Measurements from ENCODE around the gene RC3H2. TPM values are rescaled to one million over a fixed set of nuclear protein-coding genes. Genes with fewer than 3 reads are reported as not detected.
"Not testable (repeated sequence)": the region's sequence is repeated elsewhere in the genome, so short reads cannot be mapped to it uniquely, and the experiment has no call there.

The RC3H2 gene
- polyA plus RNA-seq, 4 donors: 39.9 to 49.2 (median 43.7) TPM

DNA sequence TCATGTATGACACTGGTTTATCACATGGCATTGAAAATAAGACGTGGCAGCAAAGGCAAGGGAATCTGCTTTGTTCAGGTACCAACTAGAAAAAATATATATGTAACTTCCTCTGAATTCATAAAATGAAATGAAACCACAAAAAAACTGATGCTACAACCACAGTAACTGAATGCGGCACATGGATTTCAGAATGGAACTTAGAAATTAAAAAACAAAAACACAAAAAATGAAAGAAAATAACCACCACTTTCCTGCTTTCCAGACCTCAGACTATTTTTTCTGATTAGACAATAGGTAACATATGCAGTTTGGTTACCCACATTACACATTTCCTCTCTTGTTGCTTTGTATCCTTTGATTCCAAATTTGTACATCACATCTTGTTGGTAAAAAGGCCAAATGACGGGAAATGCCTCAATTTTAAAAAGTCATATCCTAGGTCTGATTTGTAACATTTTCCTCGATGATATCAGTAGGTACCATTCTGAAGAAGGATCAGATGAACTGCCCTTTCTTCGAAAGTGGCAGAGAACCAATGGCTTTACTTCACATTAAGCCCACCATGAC, 58.7 kb downstream of the RC3H2 start:
- no peak for DNase-seq (ENCODE audit: low read depth in 4 of 4, low spot score in 2 of 4)

DNA sequence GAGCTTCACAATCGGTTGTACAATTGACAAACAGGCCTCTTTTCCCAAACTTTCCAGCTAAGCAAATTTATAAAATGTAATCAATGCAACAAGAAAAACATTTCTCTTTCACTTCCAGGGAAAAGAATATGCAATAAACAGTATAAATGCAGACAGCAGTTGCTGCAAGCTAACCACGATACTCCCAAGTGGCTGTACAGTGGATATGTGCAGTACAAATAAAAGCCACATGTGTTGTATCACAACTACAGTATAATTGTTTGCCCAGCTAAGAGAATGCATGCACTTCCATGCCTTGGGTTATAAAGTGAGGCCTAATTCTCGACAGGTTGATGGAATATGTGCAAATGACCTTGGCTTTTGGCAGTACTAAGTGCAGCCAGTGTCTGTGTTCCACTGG, 60.0 kb downstream of the RC3H2 start:
- DNase-seq (ENCODE audit: low read depth in 4 of 4, low spot score in 2 of 4): no peak

DNA sequence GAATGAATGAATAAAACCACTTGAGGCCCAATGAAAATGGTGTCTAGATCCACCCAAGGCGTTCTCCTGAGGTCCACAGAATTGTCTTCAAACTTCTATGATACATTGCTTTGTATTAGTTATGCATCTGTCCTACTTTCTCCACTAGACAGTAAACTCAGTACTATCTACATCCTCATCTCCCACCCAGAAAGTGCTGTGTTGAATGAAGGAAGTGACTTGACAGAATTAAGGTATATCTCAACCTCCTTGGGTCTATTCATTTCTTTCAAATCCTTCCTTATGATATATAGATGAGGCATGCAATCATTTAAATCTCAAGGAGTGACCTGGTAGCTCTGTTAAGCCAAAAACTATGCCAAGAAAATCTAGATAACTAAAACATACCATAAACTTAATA, 61.0 kb downstream of the RC3H2 start:
- no peak for DNase-seq (ENCODE audit: low read depth in 4 of 4, low spot score in 2 of 4)

DNA sequence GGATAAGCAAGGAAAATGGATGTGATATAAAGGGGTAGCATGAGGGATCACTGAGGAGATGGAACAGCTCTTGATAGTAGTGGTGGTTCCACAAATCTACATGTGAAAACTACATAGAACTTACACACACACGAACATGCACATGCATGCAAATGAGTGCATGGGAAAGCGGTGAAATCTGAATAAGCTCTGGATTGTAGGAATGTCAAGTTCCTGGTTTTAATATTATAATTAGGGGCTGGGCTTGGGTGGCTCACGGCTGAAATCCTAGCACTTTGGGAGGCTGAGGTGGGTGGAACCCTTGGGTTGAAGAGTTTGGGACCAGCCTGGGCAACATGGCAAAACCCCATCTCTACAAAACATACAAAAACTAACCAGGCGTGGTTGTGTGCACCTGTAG, 63.7 kb downstream of the RC3H2 start:
- no peak for DNase-seq (ENCODE audit: low read depth in 4 of 4, low spot score in 2 of 4)

DNA sequence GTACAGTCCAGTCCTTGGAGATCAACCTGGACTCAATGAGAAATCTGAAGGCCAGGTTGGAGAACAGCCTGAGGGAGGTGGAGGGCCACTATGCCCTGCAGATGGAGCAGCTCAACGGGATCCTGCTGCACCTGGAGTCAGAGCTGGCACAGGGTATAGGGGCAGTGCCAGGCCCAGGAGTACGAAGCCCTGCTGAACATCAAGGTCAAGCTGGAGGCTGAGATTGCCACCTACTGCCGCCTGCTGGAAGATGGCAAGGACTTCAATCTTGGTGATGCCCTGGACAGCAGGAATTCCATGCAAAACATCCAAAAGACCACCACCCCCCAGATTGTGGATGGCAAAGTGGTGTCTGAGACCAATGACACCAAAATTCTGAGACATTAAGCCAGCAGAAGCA, 66.7 kb downstream of the RC3H2 start:
- DNase-seq (ENCODE audit: low read depth in 4 of 4, low spot score in 2 of 4): not testable (repeated sequence)

DNA sequence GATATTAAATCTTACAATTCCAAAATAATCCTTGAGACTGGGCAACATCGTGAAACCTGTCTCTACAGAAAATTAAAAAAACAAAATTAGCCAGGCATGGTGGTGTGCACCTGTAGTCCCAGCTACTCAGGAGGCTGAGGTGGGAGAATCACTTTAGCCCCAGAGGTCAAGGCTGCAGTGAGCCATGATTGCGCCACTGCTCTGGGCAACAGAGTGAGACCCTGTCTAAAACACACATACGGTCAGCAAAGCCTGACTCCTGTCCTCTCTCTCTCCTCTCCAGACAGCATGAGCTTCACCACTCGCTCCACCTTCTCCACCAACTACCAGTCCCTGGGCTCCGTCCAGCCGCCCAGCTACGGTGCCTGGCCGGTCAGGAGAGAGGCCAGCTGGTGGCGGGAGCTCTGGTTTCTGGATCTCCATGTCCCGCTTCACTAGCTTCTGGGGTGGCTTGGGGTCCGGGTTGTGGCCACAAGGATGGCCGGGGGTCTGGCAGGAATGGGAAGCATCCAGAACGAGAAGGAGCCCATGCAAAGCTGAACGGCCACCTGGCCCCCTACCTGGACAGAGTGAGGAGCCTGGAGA, 67.8 kb downstream of the RC3H2 start:
- DNase-seq (ENCODE audit: low read depth in 4 of 4, low spot score in 2 of 4): no peak

DNA sequence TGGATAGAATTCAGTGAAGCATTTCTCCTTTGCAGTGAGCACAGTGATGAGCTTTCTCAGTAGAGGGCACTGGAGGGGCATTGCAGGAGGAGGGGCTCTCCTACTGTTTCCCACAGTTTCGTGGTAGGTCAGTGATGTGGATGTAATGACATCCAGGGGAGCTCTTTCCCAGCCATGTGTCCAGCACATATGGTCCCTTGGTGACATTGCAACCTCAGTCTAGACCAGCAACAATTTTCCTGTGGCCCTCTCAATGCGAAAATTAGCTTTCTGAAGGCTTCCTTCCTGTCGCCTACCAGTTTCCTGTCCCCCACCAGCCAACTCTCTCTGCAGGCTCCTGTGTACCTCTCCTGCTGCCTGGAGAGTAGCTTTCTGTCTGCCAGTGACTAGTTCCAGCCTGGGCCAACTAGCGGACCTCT, 69.8 kb downstream of the RC3H2 start:
- no peak for DNase-seq (ENCODE audit: low read depth in 4 of 4, low spot score in 2 of 4)

DNA sequence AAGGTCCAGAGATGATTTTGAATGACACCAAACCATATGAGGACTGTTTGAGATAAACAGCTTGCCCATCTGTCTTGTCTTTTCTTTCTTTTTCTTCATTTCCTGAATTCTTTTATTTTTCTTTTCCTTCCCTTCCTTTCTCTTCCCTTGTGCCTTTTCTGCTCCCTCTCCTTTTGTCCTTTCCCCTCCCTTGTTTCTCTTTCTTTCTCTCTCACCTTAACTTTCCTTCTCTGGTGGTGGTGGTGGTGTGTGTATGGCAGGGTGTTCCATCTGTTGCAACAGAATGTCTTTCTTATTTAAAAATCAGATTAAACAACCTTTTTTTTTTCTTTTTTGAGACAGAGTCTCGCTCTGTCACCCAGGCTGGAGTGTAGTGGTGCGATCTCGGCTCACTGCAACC, 73.0 kb downstream of the RC3H2 start:
- DNase-seq (ENCODE audit: low read depth in 4 of 4, low spot score in 2 of 4): no peak

DNA sequence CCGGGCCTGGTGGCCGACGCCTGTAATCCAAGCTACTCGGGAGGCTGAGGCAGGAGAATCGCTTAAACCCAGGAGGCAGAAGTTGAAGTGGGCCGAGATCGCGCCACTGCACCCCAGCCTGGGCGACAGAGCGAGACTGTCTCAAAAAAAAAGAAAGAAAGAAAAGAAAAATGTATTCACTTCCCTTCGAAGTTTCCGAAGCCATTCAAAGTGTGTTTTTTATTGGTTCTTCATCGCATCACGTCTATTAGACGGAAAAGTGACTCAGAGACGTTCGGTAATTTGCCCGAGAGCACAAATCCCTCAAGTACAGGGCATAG, 76.2 kb downstream of the RC3H2 start:
- not testable (repeated sequence) for DNase-seq (ENCODE audit: low read depth in 4 of 4, low spot score in 2 of 4)

DNA sequence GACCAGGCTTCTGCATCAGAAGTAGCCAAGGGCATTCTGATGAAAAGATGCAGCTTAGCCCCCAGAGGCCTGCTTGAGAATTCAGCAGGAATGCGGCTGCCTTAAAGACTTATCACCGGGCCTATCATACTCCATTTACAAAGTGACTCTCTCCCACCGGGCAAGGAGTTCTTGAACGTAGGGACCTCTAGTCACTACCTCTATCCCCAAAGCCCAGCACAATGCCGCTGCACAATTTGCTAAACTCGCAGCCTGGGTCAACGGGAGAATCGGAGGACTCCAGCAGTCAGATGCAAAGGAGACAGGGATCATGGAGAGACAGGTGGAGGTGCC, 77.4 kb downstream of the RC3H2 start:
- peak in 1 of 4 donors; percentile 58 for DNase-seq (ENCODE audit: low read depth in 4 of 4, low spot score in 2 of 4)

DNA sequence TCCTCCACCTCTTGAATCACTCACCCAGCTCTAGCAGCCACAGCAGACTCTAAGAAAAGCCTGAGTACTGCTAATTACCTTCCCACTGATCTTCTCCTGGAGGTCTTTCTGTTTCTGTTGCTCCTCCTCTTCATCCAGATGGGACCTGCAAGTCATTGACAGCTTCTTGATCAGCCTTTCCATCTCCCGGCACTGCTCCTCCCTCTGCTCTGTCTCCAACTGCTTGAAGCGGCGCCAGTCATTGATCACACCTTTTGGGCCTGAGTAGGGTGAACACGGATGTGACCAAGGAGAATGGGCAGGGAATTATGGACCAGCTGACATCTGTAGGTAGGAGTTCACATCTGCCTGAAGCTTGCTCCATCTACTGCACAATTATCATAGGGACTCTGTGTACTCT, 82.2 kb downstream of the RC3H2 start:
- no peak for DNase-seq (ENCODE audit: low read depth in 4 of 4, low spot score in 2 of 4)

DNA sequence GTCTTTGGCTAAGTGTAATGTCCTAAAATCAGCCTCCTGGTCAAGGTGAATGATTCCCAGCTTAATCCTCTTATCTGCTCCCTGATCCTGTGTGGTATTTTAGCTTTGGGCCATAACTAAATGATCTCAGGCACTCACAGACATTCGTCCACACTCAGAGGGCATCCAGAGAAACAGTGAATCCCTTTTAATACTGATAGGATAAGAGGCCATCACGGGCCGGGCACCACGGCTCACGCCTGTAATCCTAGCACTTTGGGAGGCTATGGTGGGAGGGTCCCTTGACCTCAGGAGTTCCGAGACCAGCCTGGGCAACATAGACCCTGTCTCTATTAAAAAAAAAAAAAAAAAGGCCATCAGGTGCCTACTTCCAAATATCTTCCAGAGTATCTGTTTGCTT, 83.1 kb downstream of the RC3H2 start:
- no peak for DNase-seq (ENCODE audit: low read depth in 4 of 4, low spot score in 2 of 4)

DNA sequence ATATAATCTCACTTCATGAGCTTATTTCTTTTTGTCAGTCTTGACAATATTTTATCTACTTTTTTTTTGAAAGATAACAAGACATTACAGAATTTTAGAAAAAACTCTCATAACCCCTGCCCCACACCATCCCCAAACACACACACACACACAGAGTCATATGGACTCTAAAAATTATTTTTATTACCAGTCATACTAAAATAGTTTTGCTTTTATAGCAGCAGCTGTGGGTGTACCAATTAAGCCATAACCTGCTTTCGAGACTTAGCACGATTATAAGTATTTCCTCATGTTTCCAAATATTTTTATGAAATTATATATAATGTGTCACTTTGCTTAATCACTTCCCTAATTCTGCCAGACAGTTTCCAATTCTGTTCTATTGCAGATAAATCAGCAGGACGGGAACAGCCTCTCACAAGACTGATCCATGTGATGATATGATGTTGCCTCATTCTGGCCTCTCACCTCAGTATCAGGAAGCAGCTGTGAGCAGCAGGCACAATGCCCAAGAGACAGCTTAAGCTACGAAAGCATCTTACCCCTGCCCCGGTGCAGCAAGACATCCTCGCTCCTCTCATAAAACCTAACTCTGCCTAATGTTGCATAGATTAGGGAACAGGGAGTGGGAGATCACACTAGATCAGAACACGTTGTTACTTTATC, 83.7 kb downstream of the RC3H2 start:
- DNase-seq (ENCODE audit: low read depth in 4 of 4, low spot score in 2 of 4): no peak

DNA sequence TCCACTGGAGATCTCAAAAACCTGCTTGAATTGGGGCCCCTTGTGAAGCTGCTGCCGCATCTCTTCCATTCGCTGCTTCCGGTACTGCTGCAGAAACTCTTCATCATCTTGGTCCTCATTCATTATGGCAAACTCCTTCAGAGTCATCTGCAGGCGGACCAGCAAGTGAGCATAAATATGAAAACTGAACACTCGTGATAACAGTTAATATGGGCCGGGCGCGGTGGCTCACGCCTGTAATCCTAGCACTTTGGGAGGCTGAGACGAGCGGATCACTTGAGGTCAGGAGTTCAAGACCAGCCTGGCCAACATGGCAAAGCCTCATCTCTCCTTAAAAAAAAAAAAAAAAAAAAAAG, 84.7 kb downstream of the RC3H2 start:
- DNase-seq (ENCODE audit: low read depth in 4 of 4, low spot score in 2 of 4): no peak

DNA sequence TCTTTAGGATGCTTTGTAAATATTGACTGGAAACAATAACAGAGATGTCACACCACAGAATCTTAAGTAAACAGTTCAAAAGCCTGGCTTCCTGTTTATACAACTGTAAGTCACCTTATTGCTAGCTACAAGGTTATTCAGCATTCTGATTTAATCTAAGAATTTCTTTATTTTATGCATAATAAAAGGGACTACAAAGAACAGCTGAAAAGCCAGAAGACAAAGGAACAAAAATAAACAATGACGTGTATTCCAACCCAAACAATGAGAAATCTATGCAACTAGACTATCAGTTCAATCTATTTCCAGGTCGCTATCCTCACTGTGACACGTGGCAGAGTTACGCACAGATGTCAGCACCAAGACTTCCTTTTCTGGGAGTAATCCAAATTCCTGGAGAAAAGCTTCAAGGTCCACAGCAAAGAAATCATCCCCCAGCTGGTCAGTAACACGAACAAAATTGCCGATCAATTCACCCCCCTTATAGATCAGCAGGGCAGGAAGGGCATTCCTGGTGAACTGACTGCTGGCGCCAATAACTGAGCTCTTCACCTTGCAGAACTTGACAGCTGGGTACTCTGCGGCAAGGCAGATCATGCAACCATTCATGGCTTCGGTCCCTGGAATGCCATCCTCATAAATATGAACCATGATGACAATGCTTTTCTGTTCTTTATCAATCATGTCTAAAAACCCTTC, 85.2 kb downstream of the RC3H2 start:
- no peak for DNase-seq (ENCODE audit: low read depth in 4 of 4, low spot score in 2 of 4)

DNA sequence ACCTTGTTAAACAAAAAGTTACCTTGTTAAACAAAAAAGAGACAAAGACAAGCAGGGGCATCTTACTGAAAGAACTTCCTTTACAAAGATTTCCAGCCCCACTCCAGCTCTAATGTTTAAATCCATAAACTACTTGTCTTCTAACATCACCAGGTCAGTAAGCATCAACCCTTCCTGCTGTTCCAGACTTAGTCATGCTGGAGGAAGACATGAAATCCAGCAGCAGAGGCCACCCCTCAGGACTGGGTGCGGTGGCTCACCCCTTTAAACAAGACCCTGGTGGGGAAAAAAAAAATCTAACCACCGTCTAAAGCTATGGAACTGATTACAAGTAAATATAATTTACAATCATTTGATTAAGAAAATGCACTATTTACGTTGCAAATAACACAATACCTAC, 85.8 kb downstream of the RC3H2 start:
- no peak for DNase-seq (ENCODE audit: low read depth in 4 of 4, low spot score in 2 of 4)

DNA sequence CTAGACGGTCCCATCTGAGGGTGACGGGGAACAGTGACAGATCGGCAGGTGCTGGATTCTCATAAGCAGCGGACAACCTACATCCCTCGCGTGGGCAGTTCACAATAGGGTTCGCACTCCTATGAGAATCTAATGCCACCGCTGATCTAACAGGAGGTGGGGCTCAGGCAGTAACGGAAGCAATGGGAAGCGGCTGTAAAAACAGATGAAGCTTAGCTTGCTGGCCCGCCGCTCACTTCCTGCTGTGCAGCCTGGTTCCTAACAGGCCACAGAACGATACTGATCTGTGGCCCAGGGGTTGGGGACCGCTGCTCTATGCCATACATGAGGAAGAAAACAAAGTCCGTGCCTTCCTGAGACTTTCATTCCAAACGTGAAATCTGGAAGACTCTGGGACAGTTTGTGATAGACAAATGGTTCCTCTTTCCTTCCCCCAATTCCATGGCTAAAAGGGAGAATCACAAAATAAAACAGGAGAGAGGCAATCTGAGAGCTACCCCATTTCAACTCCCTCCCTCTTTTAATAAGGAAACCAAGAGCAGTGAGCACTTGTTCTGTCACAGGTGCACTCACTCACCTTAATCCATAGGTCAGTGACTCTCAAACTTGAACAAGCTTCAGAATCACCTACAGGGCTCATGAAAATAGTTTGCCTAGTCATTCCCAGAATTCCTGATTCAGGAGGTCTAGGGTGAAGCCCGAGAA, 88.8 kb downstream of the RC3H2 start:
- DNase-seq (ENCODE audit: low read depth in 4 of 4, low spot score in 2 of 4): peak in 1 of 4 donors; percentile 15

DNA sequence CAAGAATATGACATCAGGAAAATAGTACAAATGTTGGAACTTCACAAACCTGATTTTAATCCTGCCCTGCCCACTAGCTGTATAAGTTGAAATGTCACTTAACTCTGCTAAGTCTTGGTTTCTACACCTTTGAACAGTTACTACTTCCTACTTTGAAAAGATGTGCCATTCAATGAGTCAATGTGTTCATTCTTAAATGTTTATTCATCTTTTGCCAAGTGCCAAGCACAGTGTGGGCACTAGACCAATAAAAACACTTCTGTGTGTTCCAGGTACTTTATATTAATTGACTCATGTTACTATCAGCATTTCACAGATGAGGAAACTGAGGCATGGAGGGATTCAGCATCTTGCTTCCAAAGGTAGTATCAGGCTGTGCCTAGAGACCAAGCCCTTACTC, 89.6 kb downstream of the RC3H2 start:
- no peak for DNase-seq (ENCODE audit: low read depth in 4 of 4, low spot score in 2 of 4)

DNA sequence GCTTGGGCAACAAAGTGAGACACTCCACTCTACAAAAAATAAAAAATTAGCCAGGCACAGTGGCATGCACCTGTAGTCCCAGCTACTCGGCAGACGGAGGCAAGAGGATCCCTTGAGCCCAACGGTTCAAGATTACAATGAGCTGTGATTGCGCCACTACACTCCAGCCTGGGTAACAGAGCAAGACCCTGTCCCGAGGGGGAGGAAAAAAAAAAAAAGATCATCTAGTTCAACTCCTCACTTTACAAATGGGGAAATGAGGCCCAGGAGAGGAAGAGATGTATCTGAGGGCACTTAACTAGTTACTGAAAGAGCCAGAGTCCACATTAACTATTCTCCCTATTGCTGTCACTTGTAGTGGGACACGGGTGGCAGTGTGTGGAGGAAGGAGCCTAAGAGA, 90.6 kb downstream of the RC3H2 start:
- DNase-seq (ENCODE audit: low read depth in 4 of 4, low spot score in 2 of 4): no peak

DNA sequence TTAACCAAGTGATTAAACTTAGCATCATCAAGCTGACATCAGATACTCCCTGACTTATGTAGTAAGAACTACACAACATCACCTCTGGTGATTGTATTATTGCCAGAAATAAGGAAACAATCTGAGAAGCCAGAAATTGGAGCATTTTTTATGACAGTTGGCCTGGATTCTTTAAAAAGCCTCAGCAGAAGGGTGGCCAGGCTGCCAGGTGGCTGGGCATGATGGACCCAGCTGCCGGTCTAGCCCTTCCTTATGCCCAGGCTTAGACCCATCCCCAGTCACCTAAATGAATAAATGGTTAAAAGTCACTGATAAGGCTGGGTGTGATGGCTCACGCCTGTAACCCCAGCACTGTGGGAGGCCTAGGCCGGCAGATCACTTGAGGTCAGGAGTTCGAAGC, 92.4 kb downstream of the RC3H2 start:
- no peak for DNase-seq (ENCODE audit: low read depth in 4 of 4, low spot score in 2 of 4)

DNA sequence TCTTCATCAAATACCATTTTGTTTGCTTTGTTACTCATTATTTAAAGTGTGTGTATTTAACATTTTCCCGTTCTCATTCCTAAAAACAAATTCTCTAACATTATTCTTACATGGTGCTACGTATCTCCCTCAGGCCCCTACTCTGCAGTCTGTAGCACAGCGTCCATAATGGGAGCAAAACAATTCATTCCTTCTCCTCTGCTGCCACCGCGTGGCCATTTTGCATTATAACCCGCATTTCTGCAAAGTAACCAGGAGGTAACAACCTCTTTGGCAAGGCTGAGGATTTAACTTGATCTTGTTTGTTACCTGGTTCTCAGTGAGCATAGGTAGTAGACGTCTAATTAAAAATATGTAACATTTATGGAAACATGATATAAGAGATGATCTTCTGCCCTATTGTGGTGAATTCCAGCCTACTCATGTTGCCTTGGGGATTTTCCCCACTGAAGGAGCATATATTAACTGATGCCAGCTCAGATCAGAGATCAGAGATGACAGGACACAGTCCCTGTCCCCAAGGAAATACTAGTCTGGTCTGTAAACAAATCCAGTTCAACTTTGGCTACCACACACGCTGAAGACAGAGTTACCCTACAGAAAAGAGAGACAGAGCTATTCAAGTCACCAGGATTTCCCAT, 94.7 kb downstream of the RC3H2 start:
- DNase-seq (ENCODE audit: low read depth in 4 of 4, low spot score in 2 of 4): peak; percentile 34 to 74 (median 50)

Measured in left renal cortex interstitium (tissue), 4 donors.